Neural progenitor cell (in vitro differentiated cells): ENCODE measurements around the gene ARL4C. TPM values are rescaled to one million over a fixed set of nuclear protein-coding genes. Genes with fewer than 3 reads are reported as not detected.
A peak's percentile ranks its signal among the peaks of the same experiment; 100 is the strongest.

Experiments
- DNase-seq: peaks from one replicate; pipeline ENCODE4 v3.0.0-alpha.2; 2016; ENCODE audit warnings: low spot score
- H2AFZ ChIP-seq: fragments of 200-600 bp; sonication (generic); replicated peaks from 2 replicates; pipeline ENCODE4 v1.6.1; 2016; ENCODE audit warnings: antibody characterized with exemption
- H3F3A ChIP-seq: fragments of 200-600 bp; sonication (generic); 2 replicates; pipeline ENCODE4 v1.6.1; 2016; ENCODE audit warnings: antibody characterized with exemption, low read depth
- H3K27ac ChIP-seq: fragments of 200-600 bp; sonication (generic); 2 replicates; pipeline ENCODE4 v1.5.1; 2016; ENCODE audit warnings: mild to moderate bottlenecking
- H3K27me3 ChIP-seq: fragments of 200-600 bp; sonication (generic); 2 replicates; pipeline ENCODE4 v1.6.1; 2016; ENCODE audit warnings: mild to moderate bottlenecking, moderate library complexity
- H3K36me3 ChIP-seq: fragments of 200-600 bp; sonication (generic); 2 replicates; pipeline ENCODE4 v1.5.1; 2016
- H3K4me1 ChIP-seq: fragments of 200-600 bp; sonication (generic); 2 replicates; pipeline ENCODE4 v1.6.1; 2016; ENCODE audit warnings: mixed run types
- H3K4me2 ChIP-seq: fragments of 200-600 bp; sonication (generic); 2 replicates; pipeline ENCODE4 v1.6.1; 2016
- H3K4me3 ChIP-seq: fragments of 200-600 bp; sonication (generic); 2 replicates; pipeline ENCODE4 v1.5.1; 2016
- H3K79me2 ChIP-seq: fragments of 200-600 bp; sonication (generic); 2 replicates; pipeline ENCODE4 v1.6.1; 2016; ENCODE audit warnings: low read depth
- H3K9ac ChIP-seq: fragments of 200-600 bp; sonication (generic); 2 replicates; pipeline ENCODE4 v1.6.1; 2016
- H3K9me3 ChIP-seq: fragments of 200-600 bp; sonication (generic); 2 replicates; pipeline ENCODE4 v1.5.1; 2016; ENCODE audit warnings: low read depth
- H4K20me1 ChIP-seq: fragments of 200-600 bp; sonication (generic); 2 replicates; pipeline ENCODE4 v1.6.1; 2016; ENCODE audit warnings: low read depth
- H3K27ac Mint-ChIP-seq: 3 replicates; pipeline ENCODE4 v1.8.0; 2021; ENCODE audit warnings: mixed read lengths
- H3K27me3 Mint-ChIP-seq: 2 replicates; pipeline ENCODE4 v1.8.0; 2022; ENCODE audit warnings: low read depth, mild to moderate bottlenecking, inconsistent platforms, moderate library complexity, mixed read lengths; ENCODE audit not compliant: insufficient read depth
- H3K36me3 Mint-ChIP-seq: 3 replicates; pipeline ENCODE4 v1.8.0; 2021; ENCODE audit warnings: mixed read lengths
- H3K4me1 Mint-ChIP-seq: 3 replicates; pipeline ENCODE4 v1.8.0; 2021; ENCODE audit warnings: mixed read lengths
- H3K4me3 Mint-ChIP-seq: 3 replicates; pipeline ENCODE4 v1.8.0; 2021; ENCODE audit warnings: mild to moderate bottlenecking, moderate library complexity, mixed read lengths
- H3K9me3 Mint-ChIP-seq: 3 replicates; pipeline ENCODE4 v1.8.0; 2020; ENCODE audit warnings: mixed read lengths
- CTCF ChIP-seq: fragments of 200-600 bp; sonication (generic); IDR thresholded peaks from 2 replicates; pipeline ENCODE4 v1.5.1; 2017; ENCODE audit warnings: antibody characterized with exemption, mild to moderate bottlenecking
- EZH2 ChIP-seq: fragments of 200-600 bp; sonication (generic); IDR thresholded peaks from 2 replicates; pipeline ENCODE4 v1.6.1; 2017; ENCODE audit warnings: antibody characterized with exemption, mild to moderate bottlenecking, moderate library complexity
- EZH2phosphoT487 ChIP-seq: fragments of 200-600 bp; sonication (generic); IDR thresholded peaks from 2 replicates; pipeline ENCODE4 v1.6.1; 2017; ENCODE audit warnings: antibody characterized with exemption
- total RNA-seq: library from RNA; depleted of rRNA; stranded (reverse); fragments of >200 nt; gene quantifications from 2 replicates; pipeline ENCODE4 v1.2.3, GENCODE V29; 2015; ENCODE audit warnings: low replicate concordance

Gene ARL4C
- total RNA-seq, 1 donor from 2014 or later, result 87.6 TPM

DNA sequence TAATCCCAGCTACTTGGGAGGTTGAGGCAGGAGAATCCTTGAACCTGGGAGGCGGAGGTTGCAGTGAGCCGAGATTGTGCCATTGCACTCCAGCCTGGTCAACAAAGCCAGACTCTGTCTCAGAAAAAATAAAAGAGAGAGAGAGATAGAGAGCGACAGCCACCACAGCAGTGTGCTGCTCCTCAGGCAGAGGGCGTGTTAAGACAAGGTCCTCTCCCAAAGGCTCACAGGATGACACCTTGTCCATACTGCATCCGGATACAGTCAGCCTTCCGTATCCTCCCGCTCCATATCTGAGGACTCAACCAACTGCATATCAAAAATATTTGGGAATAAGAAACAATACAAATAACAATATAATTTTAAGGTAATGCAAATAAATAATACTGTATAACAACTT, 20.1 kb downstream of the ARL4C start:
- Histone ChIP-seq H3K4me1 (no peaks in the 10 kb centered on the region), H3K36me3 (no peaks in the 10 kb centered on the region), H3F3A (no peaks in the 10 kb centered on the region), H3K27ac (no peak overlapping the region), H3K4me2 (no peak overlapping the region), H3K27me3 (no peaks in the 10 kb centered on the region), H2AFZ (no peak overlapping the region), H4K20me1 (no peaks in the 10 kb centered on the region), H3K9me3 (no peaks in the 10 kb centered on the region), H3K9ac (no peak overlapping the region), H3K4me3 (no peak overlapping the region), H3K79me2 (no peaks in the 10 kb centered on the region)
- Mint-ChIP-seq H3K27me3 (peaks cover 11% of the 10 kb centered on the region), H3K36me3 (peaks cover 11% of the 10 kb centered on the region), H3K4me1 (no peaks in the 10 kb centered on the region), H3K4me3 (no peak overlapping the region), H3K27ac (no peak overlapping the region), H3K9me3 (peaks cover 18% of the 10 kb centered on the region)
- DNase-seq, result no peak
- no peak for TF ChIP-seq CTCF
- no peak for TF ChIP-seq EZH2
- no peak for TF ChIP-seq EZH2phosphoT487

- Mint-ChIP-seq H3K27me3 (peaks cover 8% of the 10 kb centered on the region), H3K27ac (no peak overlapping the region), H3K36me3 (peaks cover 7% of the 10 kb centered on the region), H3K9me3 (peaks cover 13% of the 10 kb centered on the region), H3K4me1 (no peaks in the 10 kb centered on the region), H3K4me3 (no peak overlapping the region)
- H3K4me3 ChIP-seq, result no peak overlapping the region
- no peak overlapping the region for H3K9ac ChIP-seq
- H3K4me2 ChIP-seq, result no peak overlapping the region
- H3K79me2 ChIP-seq, result no peaks in the 10 kb centered on the region
- H3K9me3 ChIP-seq, result no peaks in the 10 kb centered on the region
- no peak overlapping the region for H3K27ac ChIP-seq
- TF ChIP-seq CTCF (no peak), EZH2phosphoT487 (no peak), EZH2 (no peak)
- H3K27me3 ChIP-seq, result no peaks in the 10 kb centered on the region
- H3F3A ChIP-seq, result no peaks in the 10 kb centered on the region
- no peaks in the 10 kb centered on the region for H3K36me3 ChIP-seq
- H4K20me1 ChIP-seq, result no peaks in the 10 kb centered on the region
- H2AFZ ChIP-seq, result no peak overlapping the region
- no peak for DNase-seq
- no peaks in the 10 kb centered on the region for H3K4me1 ChIP-seq
These were observed 22.2 kb downstream of the ARL4C start for GRCh38 chr2:234474654-234475053.

DNA sequence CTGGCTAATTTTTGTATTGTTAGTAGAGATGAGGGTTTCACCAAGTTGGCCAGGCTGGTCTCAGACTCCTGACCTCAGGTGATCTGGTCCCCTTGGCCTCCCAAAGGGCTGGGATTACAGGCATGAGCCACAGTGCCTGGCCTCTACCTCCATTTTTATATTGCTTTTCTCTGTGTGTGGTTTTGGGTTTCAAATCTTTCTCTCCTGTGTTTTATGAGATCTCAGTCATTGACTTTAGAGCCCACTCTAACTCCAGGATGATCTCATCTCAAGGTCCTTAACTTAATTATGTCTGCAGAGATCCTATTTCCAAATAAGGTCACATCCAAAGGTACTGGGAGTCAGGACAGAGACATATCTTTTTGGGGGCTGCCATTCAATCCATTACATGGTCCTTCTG, 24.7 kb downstream of the ARL4C start:
- Histone ChIP-seq H3K4me3 (no peak overlapping the region), H3K27me3 (no peaks in the 10 kb centered on the region), H2AFZ (no peak overlapping the region), H3K4me1 (no peaks in the 10 kb centered on the region), H3K9ac (no peak overlapping the region), H3K4me2 (no peak overlapping the region), H4K20me1 (no peaks in the 10 kb centered on the region), H3F3A (no peaks in the 10 kb centered on the region), H3K79me2 (no peaks in the 10 kb centered on the region), H3K9me3 (no peaks in the 10 kb centered on the region), H3K27ac (no peak overlapping the region), H3K36me3 (no peaks in the 10 kb centered on the region)
- TF ChIP-seq CTCF (no peak), EZH2 (no peak), EZH2phosphoT487 (no peak)
- no peak for DNase-seq
- H3K27ac Mint-ChIP-seq, result peak overlapping the region; percentile 53
- H3K4me1 Mint-ChIP-seq, result no peaks in the 10 kb centered on the region
- peaks cover 2% of the 10 kb centered on the region for H3K36me3 Mint-ChIP-seq
- H3K9me3 Mint-ChIP-seq, result peaks cover 19% of the 10 kb centered on the region
- H3K27me3 Mint-ChIP-seq, result peaks cover 10% of the 10 kb centered on the region
- H3K4me3 Mint-ChIP-seq, result no peak overlapping the region

DNA sequence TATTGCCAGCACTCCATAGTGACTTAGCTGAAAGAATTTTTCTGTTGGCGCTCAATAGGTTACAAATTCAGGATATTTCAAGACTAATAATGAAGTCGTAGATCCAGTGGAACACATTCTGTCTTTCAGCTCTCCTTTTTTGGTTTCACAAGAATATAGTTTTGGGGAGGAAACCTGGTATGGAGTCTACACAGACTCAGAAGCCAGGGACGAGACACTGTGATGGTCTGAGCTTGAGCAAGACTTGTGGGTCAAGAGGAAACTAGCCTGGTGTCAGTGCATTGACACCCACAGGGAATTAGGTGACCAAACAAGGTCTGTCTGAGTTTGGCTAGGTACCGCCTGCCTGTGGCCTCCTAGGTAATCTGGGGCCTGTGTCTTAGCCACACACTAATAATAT, 26.9 kb downstream of the ARL4C start:
- Histone ChIP-seq H3K4me2 (no peak overlapping the region), H3K27me3 (no peaks in the 10 kb centered on the region), H3K36me3 (no peaks in the 10 kb centered on the region), H2AFZ (no peak overlapping the region), H3K9ac (no peak overlapping the region), H3K27ac (no peak overlapping the region), H3K4me3 (no peak overlapping the region), H3F3A (no peaks in the 10 kb centered on the region), H3K79me2 (no peaks in the 10 kb centered on the region), H4K20me1 (no peaks in the 10 kb centered on the region), H3K9me3 (no peaks in the 10 kb centered on the region), H3K4me1 (no peaks in the 10 kb centered on the region)
- H3K4me3 Mint-ChIP-seq, result no peak overlapping the region
- TF ChIP-seq EZH2phosphoT487 (no peak), CTCF (no peak), EZH2 (no peak)
- H3K4me1 Mint-ChIP-seq, result no peaks in the 10 kb centered on the region
- H3K27ac Mint-ChIP-seq, result no peak overlapping the region
- H3K27me3 Mint-ChIP-seq, result peaks cover 10% of the 10 kb centered on the region
- no peak for DNase-seq
- peaks cover 2% of the 10 kb centered on the region for H3K36me3 Mint-ChIP-seq
- peaks cover 18% of the 10 kb centered on the region for H3K9me3 Mint-ChIP-seq
